Gastrocnemius medialis (tissue), 4 donors: ENCODE measurements around the gene SARM1.

Experiments
- POLR2A ChIP-seq, 2 donors: fragments of 450-650 bp; IDR thresholded peaks; one replicate each; pipeline ENCODE4 v1.6.1; 2017; ENCODE audit warnings: antibody characterized with exemption in 2 of 2, mild to moderate bottlenecking in 2 of 2, moderate library complexity in 2 of 2
- TF ChIP-seq, protein P1 (sequence below), 5 experiments: fragments of 450-650 bp in 3 of 5; fragments of 200-600 bp in 2 of 5; sonication (generic) in 2 of 5; IDR thresholded peaks in 4 of 5; conservative IDR thresholded peaks in 1 of 5; 1 replicate in 4 of 5; 2 replicates in 1 of 5; pipeline ENCODE4 v1.5.1; 2016 to 2019; ENCODE audit warnings: antibody characterized with exemption in 5 of 5, mild to moderate bottlenecking in 3 of 5, moderate library complexity in 3 of 5

DNA sequence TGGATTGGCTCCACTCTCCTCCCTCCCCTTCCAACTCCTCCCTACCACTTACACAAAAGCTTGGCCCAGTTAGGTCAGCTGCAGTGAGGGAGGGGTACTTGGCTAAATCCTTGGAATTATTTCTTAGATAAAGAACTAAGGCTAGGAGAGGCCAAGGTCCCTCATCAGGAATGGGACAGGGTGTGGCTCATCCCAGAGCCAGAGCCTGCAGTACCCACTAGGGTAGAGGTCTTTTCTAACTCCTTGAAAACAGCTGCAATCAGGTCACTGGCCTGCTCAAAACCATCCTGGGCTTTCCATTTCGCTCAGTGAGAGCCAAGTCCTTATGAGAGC lies 36.4 kb downstream of the SARM1 start:
- TF ChIP-seq POLR2A (IDR thresholded peaks at IDR 0.05) = no peak
- TF ChIP-seq, protein P1, sequence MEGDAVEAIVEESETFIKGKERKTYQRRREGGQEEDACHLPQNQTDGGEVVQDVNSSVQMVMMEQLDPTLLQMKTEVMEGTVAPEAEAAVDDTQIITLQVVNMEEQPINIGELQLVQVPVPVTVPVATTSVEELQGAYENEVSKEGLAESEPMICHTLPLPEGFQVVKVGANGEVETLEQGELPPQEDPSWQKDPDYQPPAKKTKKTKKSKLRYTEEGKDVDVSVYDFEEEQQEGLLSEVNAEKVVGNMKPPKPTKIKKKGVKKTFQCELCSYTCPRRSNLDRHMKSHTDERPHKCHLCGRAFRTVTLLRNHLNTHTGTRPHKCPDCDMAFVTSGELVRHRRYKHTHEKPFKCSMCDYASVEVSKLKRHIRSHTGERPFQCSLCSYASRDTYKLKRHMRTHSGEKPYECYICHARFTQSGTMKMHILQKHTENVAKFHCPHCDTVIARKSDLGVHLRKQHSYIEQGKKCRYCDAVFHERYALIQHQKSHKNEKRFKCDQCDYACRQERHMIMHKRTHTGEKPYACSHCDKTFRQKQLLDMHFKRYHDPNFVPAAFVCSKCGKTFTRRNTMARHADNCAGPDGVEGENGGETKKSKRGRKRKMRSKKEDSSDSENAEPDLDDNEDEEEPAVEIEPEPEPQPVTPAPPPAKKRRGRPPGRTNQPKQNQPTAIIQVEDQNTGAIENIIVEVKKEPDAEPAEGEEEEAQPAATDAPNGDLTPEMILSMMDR (IDR thresholded peaks at IDR 0.05 in 4 of 5, conservative IDR thresholded peaks at IDR 0.05 in 1 of 5) = no peak
